GM18861 (cell line): ENCODE data around the gene ZFYVE19.

Experiments
- ATAC-seq: cut with Tn5 transposase; IDR thresholded peaks from one replicate; pipeline ENCODE4 v1.9.1; 2021; ENCODE audit not compliant: unreplicated experiment

The ZFYVE19 gene, protein sequence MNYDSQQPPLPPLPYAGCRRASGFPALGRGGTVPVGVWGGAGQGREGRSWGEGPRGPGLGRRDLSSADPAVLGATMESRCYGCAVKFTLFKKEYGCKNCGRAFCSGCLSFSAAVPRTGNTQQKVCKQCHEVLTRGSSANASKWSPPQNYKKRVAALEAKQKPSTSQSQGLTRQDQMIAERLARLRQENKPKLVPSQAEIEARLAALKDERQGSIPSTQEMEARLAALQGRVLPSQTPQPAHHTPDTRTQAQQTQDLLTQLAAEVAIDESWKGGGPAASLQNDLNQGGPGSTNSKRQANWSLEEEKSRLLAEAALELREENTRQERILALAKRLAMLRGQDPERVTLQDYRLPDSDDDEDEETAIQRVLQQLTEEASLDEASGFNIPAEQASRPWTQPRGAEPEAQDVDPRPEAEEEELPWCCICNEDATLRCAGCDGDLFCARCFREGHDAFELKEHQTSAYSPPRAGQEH

GRCh38 chr15:40807028-40807887 is at the start of gene ZFYVE19, which contains the start of gene DNAJC17:
ZFYVE19 (plus strand) TSS chr15:40807089; CDS start chr15:40807590, 501 bp downstream.
DNAJC17 (minus strand) TSS chr15:40807473; CDS start chr15:40807446, 27 bp downstream.
- peak; percentile 89 for ATAC-seq

DNA sequence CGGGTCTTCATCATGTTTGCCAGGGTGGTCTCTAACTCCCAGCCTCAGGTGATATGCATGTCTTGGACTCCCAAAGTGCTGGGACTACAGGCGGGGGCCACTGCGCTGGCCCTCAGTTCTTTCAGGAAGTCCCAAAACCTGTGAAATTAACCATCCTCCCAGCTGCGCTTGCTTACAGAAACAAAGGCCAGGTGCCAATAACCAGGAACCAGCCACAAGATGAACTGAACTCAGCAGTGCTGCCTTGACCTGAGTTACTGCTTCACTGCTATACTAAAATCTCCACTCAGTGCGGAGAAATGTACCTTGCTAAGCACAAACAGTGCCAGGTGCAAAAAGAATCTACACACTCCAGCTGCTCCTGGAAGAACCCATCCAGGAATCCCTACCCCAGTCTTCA is 46.9 kb upstream of the ZFYVE19 start:
- ATAC-seq, result no peak

DNA sequence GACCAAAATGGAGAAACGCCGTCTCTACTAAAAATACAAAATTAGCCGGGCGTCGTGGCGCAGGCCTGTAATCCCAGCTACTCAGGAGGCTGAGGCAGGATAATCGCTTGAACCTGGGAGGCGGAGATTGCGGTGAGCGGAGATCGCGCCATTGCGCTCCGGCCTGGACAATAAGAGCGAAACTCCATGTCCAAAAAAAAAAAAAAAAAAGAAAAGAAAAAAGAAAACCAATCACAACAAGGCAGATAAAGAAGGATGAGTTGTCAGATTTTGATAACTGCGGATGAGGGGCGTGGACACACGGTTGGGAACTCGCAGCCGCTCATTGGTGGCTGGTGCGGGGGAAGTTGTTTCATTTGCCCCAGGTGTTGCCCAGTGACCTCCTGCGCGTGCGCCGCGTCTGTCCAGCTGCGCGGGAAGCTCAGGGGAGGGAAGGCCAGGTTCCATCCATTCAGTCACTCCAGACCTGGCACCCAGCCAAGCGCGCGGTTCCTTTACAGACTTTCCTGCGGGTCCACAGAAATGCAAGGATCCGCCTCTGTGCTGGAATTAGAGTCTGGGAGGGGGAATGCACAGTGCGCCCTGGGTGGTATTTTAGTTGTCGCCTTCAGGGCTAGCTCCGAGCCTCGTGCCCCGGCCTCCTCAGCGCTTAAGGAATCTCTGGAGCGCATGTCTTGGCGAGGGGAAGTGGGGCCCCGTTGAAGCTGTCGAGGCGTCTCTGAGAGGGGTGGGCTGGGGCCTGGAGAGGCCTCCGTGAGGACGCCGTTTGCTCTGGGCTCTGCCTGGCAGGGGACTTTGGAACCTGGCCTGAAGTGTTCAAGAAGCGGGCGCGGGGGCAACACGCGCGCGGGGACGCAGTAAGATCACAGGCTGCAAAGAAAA is 43.7 kb upstream of the ZFYVE19 start:
- peak; percentile 7 for ATAC-seq

DNA sequence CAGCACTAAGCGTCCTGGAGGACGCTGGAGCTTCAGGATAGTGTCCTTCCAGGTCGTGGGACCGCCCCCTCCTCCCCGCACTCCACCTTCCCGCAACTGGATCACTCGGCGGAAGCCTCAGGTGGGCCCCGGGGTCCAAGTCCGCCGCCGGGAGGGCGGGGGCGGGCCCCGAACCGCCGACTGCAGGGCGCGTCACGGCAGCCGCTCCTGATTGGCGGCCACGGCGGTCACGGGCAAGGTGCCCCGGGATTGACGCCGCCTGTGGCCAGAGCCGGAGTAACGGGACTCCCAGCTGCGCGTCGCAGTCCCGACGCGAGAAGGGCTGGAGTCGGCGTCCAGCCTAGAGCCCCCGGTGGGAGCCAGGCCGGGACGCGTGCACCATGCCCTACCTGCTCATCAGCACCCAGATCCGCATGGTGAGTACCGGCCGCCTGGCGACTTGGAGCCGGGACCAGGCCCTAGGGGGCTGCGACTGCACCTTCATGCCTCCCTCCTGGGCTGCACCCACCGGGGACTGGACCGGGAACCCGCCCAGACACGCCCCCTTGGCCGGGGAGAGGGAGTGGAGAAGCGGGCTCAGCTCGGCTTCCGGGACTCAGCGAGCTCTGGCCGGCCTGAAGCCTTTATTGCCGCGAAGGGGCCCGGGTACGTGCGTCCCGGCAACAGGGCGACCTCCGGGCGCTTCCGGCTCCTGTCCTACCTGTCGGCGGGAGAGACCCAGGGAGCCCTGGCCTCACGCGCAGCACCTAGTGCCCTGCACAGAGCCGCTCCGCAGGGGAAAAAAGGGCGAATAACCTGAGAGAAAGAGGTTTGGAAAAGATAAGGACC is 42.9 kb upstream of the ZFYVE19 start, which contains the start of gene GCHFR:
GCHFR (plus strand) TSS at position 268 of the 828 bp plus-strand sequence; CDS start at position 381, 113 bp downstream.
- peak; percentile 28 for ATAC-seq

DNA sequence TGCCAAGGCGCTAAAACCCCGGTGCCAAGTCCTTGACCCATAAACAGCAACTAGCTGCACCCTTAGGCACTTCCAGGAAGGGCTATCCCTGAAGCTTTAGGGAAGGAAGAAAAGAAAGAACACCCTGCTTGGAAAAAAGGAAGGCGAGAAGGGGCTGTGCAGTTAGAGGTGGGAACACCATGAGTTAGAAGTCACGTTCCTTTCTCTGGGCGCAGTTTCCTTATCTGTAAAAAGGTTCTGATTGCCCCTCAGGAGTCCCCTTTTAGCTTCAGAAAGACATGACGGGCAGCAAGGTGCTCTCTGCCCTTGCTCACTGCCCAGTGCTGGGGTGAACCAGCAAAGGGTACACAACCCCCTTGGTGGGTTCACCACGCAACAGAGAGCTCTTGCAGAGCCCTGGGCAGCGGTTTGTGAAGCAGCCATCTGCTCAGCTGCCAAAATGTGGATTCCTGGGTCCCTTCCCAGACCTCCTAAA is 42.2 kb upstream of the ZFYVE19 start:
- ATAC-seq, result no peak

DNA sequence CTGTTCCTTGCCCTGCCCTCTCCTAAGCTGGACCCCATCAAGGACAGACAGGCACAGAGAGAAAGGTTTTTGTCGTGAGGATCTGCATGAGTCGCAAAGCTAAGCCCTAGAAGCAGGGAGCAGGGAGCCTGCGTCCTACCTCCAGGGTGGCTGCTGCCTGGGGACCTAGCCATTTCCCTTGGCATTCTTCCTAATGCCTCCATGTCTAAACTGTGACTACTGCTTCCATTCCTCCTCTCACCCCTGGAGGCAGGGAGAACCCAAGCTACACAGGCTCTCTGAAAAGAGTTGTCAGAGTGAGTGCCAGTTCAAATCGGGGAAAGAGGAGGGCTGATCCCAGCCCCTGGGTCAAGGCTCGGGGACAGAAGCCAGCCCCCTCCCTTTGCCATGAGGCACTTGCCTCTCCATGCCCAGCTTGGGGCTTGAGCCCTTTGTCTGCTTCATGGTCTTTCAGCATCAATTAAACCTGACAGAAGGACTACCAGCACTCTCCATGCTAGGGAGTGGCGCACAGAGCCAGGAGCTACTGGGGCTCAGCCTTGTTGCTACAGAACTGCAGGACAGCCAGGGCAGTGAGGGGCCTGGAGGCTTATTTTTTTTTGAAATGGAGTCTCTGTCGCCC is 40.6 kb upstream of the ZFYVE19 start:
- ATAC-seq, result no peak

GRCh38 chr15:40766906-40767837 is 39.7 kb upstream of the ZFYVE19 start:
- ATAC-seq, result no peak

DNA sequence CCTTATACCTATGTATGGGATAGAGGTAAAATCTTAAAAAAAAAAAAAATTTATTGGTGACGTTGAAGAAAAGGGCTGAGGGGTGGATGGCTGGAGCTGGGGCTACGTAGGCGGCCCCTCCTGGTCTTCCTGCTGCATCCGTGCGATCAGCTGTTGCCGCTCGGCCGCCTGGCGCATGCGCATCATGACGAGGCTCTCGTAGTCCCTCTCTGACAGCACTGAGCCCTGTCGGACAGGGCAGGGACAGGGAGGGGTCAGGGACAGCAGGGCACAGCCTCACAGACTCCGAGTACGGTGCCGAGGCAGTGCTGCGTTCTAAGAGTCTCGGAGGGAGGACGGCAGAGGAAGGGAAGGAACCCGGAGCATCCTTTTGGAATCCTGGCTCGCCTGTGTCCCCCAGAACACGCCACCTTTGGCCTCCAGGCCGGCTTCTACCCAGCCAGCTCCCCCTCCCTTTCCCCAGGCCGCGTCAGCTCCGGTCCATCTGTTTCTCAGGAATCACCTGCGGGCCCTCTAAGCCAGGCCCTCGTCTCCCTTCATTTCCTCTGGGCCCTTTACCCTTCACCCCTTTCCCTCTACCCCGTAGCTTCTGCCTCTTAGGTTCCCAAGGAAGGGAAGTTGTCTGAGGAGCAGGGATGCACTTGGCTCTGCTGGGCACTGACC is 38.9 kb upstream of the ZFYVE19 start:
- no peak for ATAC-seq

- no peak for ATAC-seq
These were observed 38.2 kb upstream of the ZFYVE19 start for GRCh38 chr15:40768521-40769273.

DNA sequence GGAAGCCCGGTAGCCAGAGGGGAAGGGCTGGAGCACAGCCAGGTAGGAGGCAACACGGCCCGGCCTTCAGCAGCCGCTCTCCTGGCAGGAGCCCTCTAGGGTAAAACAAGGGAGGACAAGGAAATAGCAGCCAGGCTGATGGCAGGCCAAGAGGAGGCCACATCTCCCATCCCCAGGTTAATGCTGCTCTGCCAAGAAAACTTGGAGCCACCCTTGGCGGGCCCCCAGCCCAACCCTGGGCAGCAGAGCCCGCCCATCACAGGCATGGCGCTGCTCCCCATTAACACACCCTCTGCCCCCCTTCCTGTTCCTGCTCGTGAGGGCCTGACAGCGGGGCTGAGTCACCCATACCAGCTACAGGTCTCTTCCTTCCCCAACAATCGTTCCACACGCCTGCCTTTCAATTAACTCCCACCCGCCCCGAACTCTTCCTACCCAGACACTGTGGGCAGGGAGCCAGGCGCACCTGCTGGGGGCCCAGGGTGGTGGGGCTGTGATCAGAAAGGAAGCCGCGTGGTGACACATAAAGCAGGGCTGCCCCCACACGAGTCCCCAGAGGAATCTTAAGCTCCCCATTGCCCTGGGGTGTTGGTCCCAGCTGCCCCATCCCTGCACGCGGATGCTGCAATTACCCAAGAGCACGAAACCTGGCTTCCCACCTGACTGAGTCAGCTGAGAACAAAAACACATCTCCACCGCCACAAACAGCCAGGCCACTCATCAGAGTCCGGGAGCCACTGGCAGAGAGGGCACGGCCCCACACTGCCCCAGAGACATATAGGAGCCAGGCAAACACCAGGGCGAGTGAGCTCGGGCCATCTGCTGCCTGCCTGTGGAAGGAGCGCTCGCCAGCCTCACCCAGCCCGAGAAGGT is 37.4 kb upstream of the ZFYVE19 start, which contains the start of gene C15orf62:
C15orf62 (plus strand) TSS at position 707 of the 873 bp plus-strand sequence. CDS start 516 bp downstream, outside the sequence.
- ATAC-seq, result peak; percentile 41

DNA sequence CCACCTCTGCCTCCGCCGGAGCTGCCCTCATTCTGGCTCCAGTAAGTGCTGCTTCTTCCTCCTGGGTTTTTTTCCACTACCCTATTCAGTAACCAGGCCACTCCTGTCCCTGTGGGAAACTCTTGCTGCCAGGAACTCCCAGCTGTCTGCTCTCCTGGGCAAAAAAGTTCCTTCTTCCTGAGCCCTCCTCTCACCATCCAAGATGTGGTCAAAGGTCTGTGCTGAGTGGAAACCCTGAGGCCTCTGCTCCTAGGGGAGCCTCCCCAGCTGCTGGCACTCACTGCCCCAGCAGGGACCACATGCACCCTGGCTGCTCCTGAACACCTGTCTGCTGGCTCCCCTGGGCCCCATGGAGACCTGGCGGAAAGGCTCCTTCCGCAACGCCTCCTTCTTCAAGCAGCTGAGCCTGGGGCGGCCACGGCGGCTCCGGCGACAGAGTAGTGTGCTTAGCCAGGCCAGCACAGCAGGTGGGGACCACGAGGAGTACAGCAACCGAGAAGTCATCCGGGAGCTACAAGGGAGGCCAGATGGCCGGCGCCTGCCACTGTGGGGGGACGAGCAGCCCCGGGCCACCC is 36.7 kb upstream of the ZFYVE19 start:
- no peak for ATAC-seq

DNA sequence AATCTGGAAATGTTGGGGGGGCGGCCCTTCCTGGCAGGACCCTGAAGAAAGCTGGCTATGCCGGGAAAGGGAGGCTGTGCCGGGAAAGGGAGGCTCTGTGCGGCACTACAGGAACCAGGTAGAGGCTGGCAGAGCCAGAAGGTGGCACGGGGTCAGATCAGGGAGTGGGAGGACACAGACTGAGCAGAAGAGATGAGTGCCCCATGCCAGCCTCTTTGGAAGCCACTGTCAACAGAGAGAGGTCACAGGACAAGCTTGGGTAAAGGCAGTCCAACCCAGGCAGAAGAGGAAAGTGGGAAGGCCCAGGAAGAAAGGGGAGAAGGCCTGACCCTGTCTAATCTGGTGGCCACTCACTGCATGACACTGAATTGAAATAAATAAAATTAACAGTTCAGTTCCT is 35.6 kb upstream of the ZFYVE19 start:
- no peak for ATAC-seq

GRCh38 chr15:40772014-40772413 is 34.9 kb upstream of the ZFYVE19 start:
- no peak for ATAC-seq

- no peak for ATAC-seq
These were observed 33.4 kb upstream of the ZFYVE19 start for GRCh38 chr15:40773496-40773895.

GRCh38 chr15:40773902-40774301 is 33.0 kb upstream of the ZFYVE19 start:
- ATAC-seq, result no peak
